ENCODE results near the gene SLC7A11. TPM values are rescaled to one million over a fixed set of nuclear protein-coding genes. Genes with fewer than 3 reads are reported as not detected.
A peak's percentile ranks its signal among the peaks of the same experiment; 100 is the strongest.

The SLC7A11 gene
- total and polyA plus RNA-seq, 2 of the 4 experiments (the other 2 are of a cell fraction), result 8.3 to 24.7 TPM

DNA sequence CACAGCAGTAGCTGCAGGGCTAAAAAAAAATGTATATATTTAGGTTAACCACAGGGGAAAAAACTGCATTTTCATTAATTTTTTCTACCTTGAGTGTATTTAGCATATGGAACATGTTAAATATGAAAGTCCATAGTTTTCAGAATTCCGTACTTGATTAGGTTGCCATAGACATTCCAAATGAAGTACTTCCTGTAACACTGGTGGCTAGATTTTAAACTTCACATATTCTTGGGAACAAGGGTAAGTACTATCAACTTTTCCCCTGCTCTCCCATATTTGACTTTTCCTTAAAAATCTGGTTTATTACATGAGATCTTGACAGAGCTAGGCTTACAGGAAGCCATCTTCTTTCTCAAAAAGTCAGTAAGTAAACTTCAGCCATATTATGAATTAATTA, 9.8 kb downstream of the SLC7A11 start (continued):
- TF ChIP-seq CEBPB (IDR thresholded peaks at IDR 0.05; ENCODE audit: low read depth, low read length), result no peak
- no peak for TF ChIP-seq MAZ (IDR thresholded peaks at IDR 0.05; ENCODE audit: borderline replicate concordance, low read depth, low read length)

- Histone ChIP-seq H2AK5ac (ENCODE audit: low read depth, low read length) (peak overlapping the region; percentile 58; the same call in 1 of the 2 replicates), H4K20me1 (ENCODE audit: insufficient read depth, low read length) (no peaks in the 10 kb centered on the region), H3K9me1 (ENCODE audit: insufficient read depth, low read length) (peaks cover 3% of the 10 kb centered on the region), H3K14ac (replicated peaks; ENCODE audit: low read depth, low read length) (peak overlapping the region; percentile 75), H3K27me3 (ENCODE audit: control insufficient read depth, insufficient read depth, low read length) (no peaks in the 10 kb centered on the region), H4K5ac (ENCODE audit: low read depth, low read length) (peak overlapping the region; percentile 88; the same call in 1 of the 2 replicates), H3K23ac (ENCODE audit: low read depth, low read length) (peak overlapping the region; percentile 61; the same call in 1 of the 2 replicates), H3K4me2 (ENCODE audit: low read depth, low read length) (no peak overlapping the region), H4K91ac (ENCODE audit: insufficient read depth, low read depth, low read length) (peak overlapping the region; percentile 84), H3K4me1 (ENCODE audit: control insufficient read depth, insufficient read depth, low read length) (peaks cover 13% of the 10 kb centered on the region), H3K36me3 (ENCODE audit: control insufficient read depth, insufficient read depth, low read length) (peaks cover 18% of the 10 kb centered on the region), H2BK15ac (ENCODE audit: low read depth, low read length) (peak overlapping the region; percentile 92; the same call in 1 of the 3 replicates), H3K4ac (ENCODE audit: low read depth, low read length) (peak overlapping the region; percentile 82), H3K18ac (ENCODE audit: low read depth, low read length) (peak overlapping the region; percentile 55), H3K56ac (ENCODE audit: extremely low read depth, insufficient read depth, low read length) (peak overlapping the region; percentile 18; the same call in 1 of the 2 replicates), H2AFZ (replicated peaks; ENCODE audit: low read length, poor library complexity) (no peak overlapping the region), H2BK20ac (ENCODE audit: low read depth, low read length) (peak overlapping the region; percentile 86), H3K79me1 (ENCODE audit: low read depth in 1 of 2, low read length in 2 of 2) (peaks cover 18 to 36% of the 10 kb centered on the region in 2 experiments), H3K27ac (ENCODE audit: insufficient read depth, low read length) (peak overlapping the region; percentile 73; the same call in 1 of the 2 replicates), H3K9ac (ENCODE audit: low read depth, low read length) (peak overlapping the region; percentile 15; the same call in 1 of the 2 replicates), H4K8ac (ENCODE audit: low read depth in 2 of 2, low read length in 2 of 2) (peak overlapping the region; percentile 83 to 85), H3K4me3 (ENCODE audit: insufficient read depth, low read depth, low read length) (no peak overlapping the region), H2BK120ac (ENCODE audit: low read depth, low read length) (peak overlapping the region; percentile 75), H3K9me3 (ENCODE audit: control insufficient read depth, insufficient read depth, low read length) (no peaks in the 10 kb centered on the region), H2BK5ac (ENCODE audit: low read depth, low read length, poor library complexity, severe bottlenecking) (peak overlapping the region; percentile 91), H2AK9ac (replicated peaks; ENCODE audit: low read depth, low read length, poor library complexity) (no peak overlapping the region)
- in situ Hi-C loops (cut with MboI; ENCODE audit: low sequenced_read_pairs) (no loop called here), dilution Hi-C loops (cut with HindIII; ENCODE audit: low sequenced_read_pairs, unreplicated experiment) (no loop called here), intact Hi-C loops (cut with micrococcal nuclease) (no loop called here)
- WGBS, 2 experiments (ENCODE audit: extremely low coverage in 2 of 2, insufficient read length in 1 of 2), result no CpG with 5 or more reads among the region's 3 CpGs
- ATAC-seq (ENCODE audit: low read depth), result no peak
- ChIA-PET CTCF (no interaction called here), POLR2A (ENCODE audit: unreplicated experiment) (no interaction called here)
- no peak for TF ChIP-seq RCOR1 (IDR thresholded peaks at IDR 0.05; ENCODE audit: insufficient replicate concordance, low read length)
- TF ChIP-seq FOS (IDR thresholded peaks at IDR 0.05; ENCODE audit: low read depth, low read length), result no peak
- no peak for TF ChIP-seq NFE2L2 (IDR thresholded peaks at IDR 0.05; ENCODE audit: low read depth, low read length)
- no peak for TF ChIP-seq RAD21 (IDR thresholded peaks at IDR 0.05; ENCODE audit: low read length)
- TF ChIP-seq CEBPB (IDR thresholded peaks at IDR 0.05; ENCODE audit: low read depth, low read length), result no peak
- no peak for TF ChIP-seq POLR2A (IDR thresholded peaks at IDR 0.05; ENCODE audit: low read depth, low read length)
- TF ChIP-seq BHLHE40 (IDR thresholded peaks at IDR 0.05; ENCODE audit: low read depth, low read length), result no peak
- TF ChIP-seq, protein P1, sequence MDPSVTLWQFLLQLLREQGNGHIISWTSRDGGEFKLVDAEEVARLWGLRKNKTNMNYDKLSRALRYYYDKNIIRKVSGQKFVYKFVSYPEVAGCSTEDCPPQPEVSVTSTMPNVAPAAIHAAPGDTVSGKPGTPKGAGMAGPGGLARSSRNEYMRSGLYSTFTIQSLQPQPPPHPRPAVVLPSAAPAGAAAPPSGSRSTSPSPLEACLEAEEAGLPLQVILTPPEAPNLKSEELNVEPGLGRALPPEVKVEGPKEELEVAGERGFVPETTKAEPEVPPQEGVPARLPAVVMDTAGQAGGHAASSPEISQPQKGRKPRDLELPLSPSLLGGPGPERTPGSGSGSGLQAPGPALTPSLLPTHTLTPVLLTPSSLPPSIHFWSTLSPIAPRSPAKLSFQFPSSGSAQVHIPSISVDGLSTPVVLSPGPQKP (IDR thresholded peaks at IDR 0.05; ENCODE audit: borderline replicate concordance, low read depth, low read length), result no peak
- no peak for TF ChIP-seq MAZ (IDR thresholded peaks at IDR 0.05; ENCODE audit: borderline replicate concordance, low read depth, low read length)
- TF ChIP-seq SMC3 (IDR thresholded peaks at IDR 0.05; ENCODE audit: low read depth, low read length), result no peak
- TF ChIP-seq, protein P2, sequence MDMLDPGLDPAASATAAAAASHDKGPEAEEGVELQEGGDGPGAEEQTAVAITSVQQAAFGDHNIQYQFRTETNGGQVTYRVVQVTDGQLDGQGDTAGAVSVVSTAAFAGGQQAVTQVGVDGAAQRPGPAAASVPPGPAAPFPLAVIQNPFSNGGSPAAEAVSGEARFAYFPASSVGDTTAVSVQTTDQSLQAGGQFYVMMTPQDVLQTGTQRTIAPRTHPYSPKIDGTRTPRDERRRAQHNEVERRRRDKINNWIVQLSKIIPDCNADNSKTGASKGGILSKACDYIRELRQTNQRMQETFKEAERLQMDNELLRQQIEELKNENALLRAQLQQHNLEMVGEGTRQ (IDR thresholded peaks at IDR 0.05; ENCODE audit: low read depth, low read length), result no peak
- TF ChIP-seq MAFK (IDR thresholded peaks at IDR 0.05; ENCODE audit: low read depth, low read length), result no peak
- no peak for TF ChIP-seq MXI1 (IDR thresholded peaks at IDR 0.05; ENCODE audit: borderline replicate concordance, low read depth, low read length)
- TF ChIP-seq CHD1 (IDR thresholded peaks at IDR 0.05; ENCODE audit: low read depth, low read length), result no peak
- no peak for TF ChIP-seq RFX5 (IDR thresholded peaks at IDR 0.05; ENCODE audit: low read depth, low read length)
- no TSS peak for BruUV-seq (replicated peaks)
- DNase-seq, result no peak
Observed at GRCh38 chr4:138230048-138230447, 12.1 kb downstream of the SLC7A11 start.

Data from IMR-90 (cell line).